ENCODE measurements around the gene HLA-A.

DNA sequence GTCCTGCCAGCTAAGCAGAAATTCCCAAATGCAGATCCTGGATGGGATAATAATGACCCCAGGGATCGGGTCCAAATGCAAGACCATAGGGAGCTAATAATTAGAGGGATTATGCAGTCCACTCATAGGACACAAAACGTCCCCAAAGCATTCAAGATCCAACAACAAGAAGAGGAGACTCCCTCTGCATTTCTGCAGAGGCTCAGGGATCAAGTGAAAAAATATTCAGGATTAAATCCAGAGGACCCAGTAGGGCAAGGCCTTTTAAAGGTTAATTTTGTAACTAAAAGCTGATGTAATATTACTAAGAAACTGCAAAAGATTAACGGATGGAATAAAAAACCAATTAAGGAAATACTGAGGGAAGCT, 22.2 kb downstream of the HLA-A start:
- no peak for TF ChIP-seq POLR2AphosphoS5 (IDR thresholded peaks at IDR 0.05; ENCODE audit: low read depth)
- TF ChIP-seq EZH2phosphoT487 (IDR thresholded peaks at IDR 0.05; ENCODE audit: unreplicated experiment), result no peak
- TF ChIP-seq, protein P1, sequence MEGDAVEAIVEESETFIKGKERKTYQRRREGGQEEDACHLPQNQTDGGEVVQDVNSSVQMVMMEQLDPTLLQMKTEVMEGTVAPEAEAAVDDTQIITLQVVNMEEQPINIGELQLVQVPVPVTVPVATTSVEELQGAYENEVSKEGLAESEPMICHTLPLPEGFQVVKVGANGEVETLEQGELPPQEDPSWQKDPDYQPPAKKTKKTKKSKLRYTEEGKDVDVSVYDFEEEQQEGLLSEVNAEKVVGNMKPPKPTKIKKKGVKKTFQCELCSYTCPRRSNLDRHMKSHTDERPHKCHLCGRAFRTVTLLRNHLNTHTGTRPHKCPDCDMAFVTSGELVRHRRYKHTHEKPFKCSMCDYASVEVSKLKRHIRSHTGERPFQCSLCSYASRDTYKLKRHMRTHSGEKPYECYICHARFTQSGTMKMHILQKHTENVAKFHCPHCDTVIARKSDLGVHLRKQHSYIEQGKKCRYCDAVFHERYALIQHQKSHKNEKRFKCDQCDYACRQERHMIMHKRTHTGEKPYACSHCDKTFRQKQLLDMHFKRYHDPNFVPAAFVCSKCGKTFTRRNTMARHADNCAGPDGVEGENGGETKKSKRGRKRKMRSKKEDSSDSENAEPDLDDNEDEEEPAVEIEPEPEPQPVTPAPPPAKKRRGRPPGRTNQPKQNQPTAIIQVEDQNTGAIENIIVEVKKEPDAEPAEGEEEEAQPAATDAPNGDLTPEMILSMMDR (conservative IDR thresholded peaks at IDR 0.05; ENCODE audit: low read depth in 2 of 2), result no peak
- TF ChIP-seq EZH2 (IDR thresholded peaks at IDR 0.05; ENCODE audit: low read depth, unreplicated experiment), result no peak
- no peak for TF ChIP-seq CREB1 (CRISPR knock-in tag; IDR thresholded peaks at IDR 0.05; ENCODE audit: low read depth)
- TF ChIP-seq JUNB (IDR thresholded peaks at IDR 0.05; ENCODE audit: unreplicated experiment), result no peak
- TF ChIP-seq STAT1 (IDR thresholded peaks at IDR 0.05; ENCODE audit: unreplicated experiment), result no peak
